Activated T-helper 2 cell treated with anti-CD3 and anti-CD28 coated beads, Interferon-gamma antibody, Interleukin-2, Interleukin-4, amounts not matched to agents 10 μg/mL and 5 μg/mL and 100 μg/mL, durations not matched to agents 14 hours and 24 hours and 36 hours (primary cell): ENCODE results near the gene TYW1B. TPM values are rescaled to one million over a fixed set of nuclear protein-coding genes. Genes with fewer than 3 reads are reported as not detected.
"Not testable (repeated sequence)": the region's sequence is repeated elsewhere in the genome, so short reads cannot be mapped to it uniquely, and the experiment has no call there.

ENCODE experiments used
- DNase-seq: peaks from one replicate; pipeline ENCODE4 v3.0.0; 2021; ENCODE audit warnings: low spot score
- H3K27ac Mint-ChIP-seq: one replicate; pipeline ENCODE4 v1.8.0; 2021; ENCODE audit warnings: mixed read lengths
- H3K27me3 Mint-ChIP-seq: one replicate; pipeline ENCODE4 v1.8.0; 2021; ENCODE audit warnings: low read depth, mixed read lengths
- H3K36me3 Mint-ChIP-seq: one replicate; pipeline ENCODE4 v1.8.0; 2021; ENCODE audit warnings: low read depth, mixed read lengths
- H3K4me1 Mint-ChIP-seq: one replicate; pipeline ENCODE4 v1.8.0; 2021; ENCODE audit warnings: low read depth, mixed read lengths
- H3K4me3 Mint-ChIP-seq: one replicate; pipeline ENCODE4 v1.8.0; 2021; ENCODE audit warnings: low read depth, mild to moderate bottlenecking, moderate library complexity, mixed read lengths
- H3K9me3 Mint-ChIP-seq: one replicate; pipeline ENCODE4 v1.8.0; 2021; ENCODE audit warnings: mixed read lengths
- intact Hi-C: fragments of 100-400 bp; cut with micrococcal nuclease; formaldehyde crosslinking; loops from one replicate; pipeline ENCODE4 v1.15.1; 2023
- total RNA-seq: library from RNA; stranded (reverse); gene quantifications from 2 replicates; pipeline ENCODE4 v1.2.3, GENCODE V29; 2022

TYW1B gene
- total RNA-seq, 1 donor from 2014 or later, result 3.6 TPM

- intact Hi-C loops, H3K27me3 Mint-ChIP-seq, H3K27ac Mint-ChIP-seq, H3K4me3 Mint-ChIP-seq, DNase-seq, H3K4me1 Mint-ChIP-seq, H3K9me3 Mint-ChIP-seq: not testable (repeated sequence)
- H3K36me3 Mint-ChIP-seq, result peaks cover 28% of the 10 kb centered on the region
Measured at GRCh38 chr7:72803778-72804177, 24.2 kb downstream of the TYW1B start.

- intact Hi-C loops, H3K27me3 Mint-ChIP-seq, H3K4me3 Mint-ChIP-seq, DNase-seq, H3K4me1 Mint-ChIP-seq, H3K9me3 Mint-ChIP-seq, H3K27ac Mint-ChIP-seq: not testable (repeated sequence)
- H3K36me3 Mint-ChIP-seq, result peaks cover 38% of the 10 kb centered on the region
Measured at GRCh38 chr7:72801564-72801963, 26.4 kb downstream of the TYW1B start.

GRCh38 chr7:72795401-72795800, 32.6 kb downstream of the TYW1B start:
- H3K27me3 Mint-ChIP-seq, DNase-seq, H3K9me3 Mint-ChIP-seq, H3K4me1 Mint-ChIP-seq, H3K27ac Mint-ChIP-seq, intact Hi-C loops, H3K4me3 Mint-ChIP-seq: not testable (repeated sequence)
- H3K36me3 Mint-ChIP-seq, result peaks cover 19% of the 10 kb centered on the region

GRCh38 chr7:72793791-72794190, 34.2 kb downstream of the TYW1B start:
- intact Hi-C loops, result no loop called here
- no peak overlapping the region for H3K27ac Mint-ChIP-seq
- no peak overlapping the region for H3K4me3 Mint-ChIP-seq
- H3K4me1 Mint-ChIP-seq, result no peaks in the 10 kb centered on the region
- peaks cover 19% of the 10 kb centered on the region for H3K36me3 Mint-ChIP-seq
- H3K27me3 Mint-ChIP-seq, result no peaks in the 10 kb centered on the region
- H3K9me3 Mint-ChIP-seq, result peaks cover 8% of the 10 kb centered on the region
- no peak for DNase-seq

- H3K27ac Mint-ChIP-seq, intact Hi-C loops, DNase-seq, H3K36me3 Mint-ChIP-seq, H3K4me1 Mint-ChIP-seq, H3K27me3 Mint-ChIP-seq, H3K4me3 Mint-ChIP-seq, H3K9me3 Mint-ChIP-seq: not testable (repeated sequence)
Measured at GRCh38 chr7:72790698-72791060, 37.3 kb downstream of the TYW1B start.

- H3K36me3 Mint-ChIP-seq, DNase-seq, intact Hi-C loops, H3K27me3 Mint-ChIP-seq, H3K27ac Mint-ChIP-seq, H3K9me3 Mint-ChIP-seq, H3K4me3 Mint-ChIP-seq, H3K4me1 Mint-ChIP-seq: not testable (repeated sequence)
Measured at GRCh38 chr7:72790048-72790697, 37.8 kb downstream of the TYW1B start.

GRCh38 chr7:72785166-72785955, 42.6 kb downstream of the TYW1B start:
- Mint-ChIP-seq H3K4me1 (no peaks in the 10 kb centered on the region), H3K4me3 (no peak overlapping the region), H3K36me3 (no peaks in the 10 kb centered on the region), H3K9me3 (no peaks in the 10 kb centered on the region), H3K27me3 (no peaks in the 10 kb centered on the region), H3K27ac (no peak overlapping the region)
- DNase-seq, result no peak
- intact Hi-C loops, result no loop called here

- intact Hi-C loops, H3K36me3 Mint-ChIP-seq, H3K27ac Mint-ChIP-seq, H3K27me3 Mint-ChIP-seq, H3K9me3 Mint-ChIP-seq, H3K4me1 Mint-ChIP-seq, DNase-seq, H3K4me3 Mint-ChIP-seq: not testable (repeated sequence)
Measured at GRCh38 chr7:72783601-72784370, 44.2 kb downstream of the TYW1B start.

GRCh38 chr7:72781631-72782030, 46.4 kb downstream of the TYW1B start:
- H3K27me3 Mint-ChIP-seq, result no peaks in the 10 kb centered on the region
- no peaks in the 10 kb centered on the region for H3K9me3 Mint-ChIP-seq
- no peak overlapping the region for H3K27ac Mint-ChIP-seq
- H3K4me3 Mint-ChIP-seq, result no peak overlapping the region
- H3K4me1 Mint-ChIP-seq, result no peaks in the 10 kb centered on the region
- intact Hi-C loops, result no loop called here
- no peaks in the 10 kb centered on the region for H3K36me3 Mint-ChIP-seq
- no peak for DNase-seq

- H3K27me3 Mint-ChIP-seq, result no peaks in the 10 kb centered on the region
- no peak overlapping the region for H3K4me3 Mint-ChIP-seq
- DNase-seq, result no peak
- H3K36me3 Mint-ChIP-seq, result no peaks in the 10 kb centered on the region
- H3K4me1 Mint-ChIP-seq, result no peaks in the 10 kb centered on the region
- intact Hi-C loops, result no loop called here
- H3K27ac Mint-ChIP-seq, result no peak overlapping the region
- no peaks in the 10 kb centered on the region for H3K9me3 Mint-ChIP-seq
Measured at GRCh38 chr7:72781161-72781560, 46.8 kb downstream of the TYW1B start.

GRCh38 chr7:72780289-72780894, 47.6 kb downstream of the TYW1B start:
- H3K27ac Mint-ChIP-seq, H3K4me3 Mint-ChIP-seq, intact Hi-C loops, DNase-seq, H3K27me3 Mint-ChIP-seq, H3K4me1 Mint-ChIP-seq, H3K36me3 Mint-ChIP-seq, H3K9me3 Mint-ChIP-seq: not testable (repeated sequence)

- H3K27ac Mint-ChIP-seq, H3K4me3 Mint-ChIP-seq, H3K4me1 Mint-ChIP-seq, DNase-seq, H3K27me3 Mint-ChIP-seq, intact Hi-C loops: not testable (repeated sequence)
- peaks cover 12% of the 10 kb centered on the region for H3K9me3 Mint-ChIP-seq
- H3K36me3 Mint-ChIP-seq, result peaks cover 10% of the 10 kb centered on the region
Measured at GRCh38 chr7:72777167-72777566, 50.8 kb downstream of the TYW1B start.

GRCh38 chr7:72772627-72773026, 55.4 kb downstream of the TYW1B start:
- peaks cover 15% of the 10 kb centered on the region for H3K36me3 Mint-ChIP-seq
- H3K4me3 Mint-ChIP-seq, intact Hi-C loops, DNase-seq, H3K27ac Mint-ChIP-seq, H3K4me1 Mint-ChIP-seq, H3K27me3 Mint-ChIP-seq: not testable (repeated sequence)
- peaks cover 13% of the 10 kb centered on the region for H3K9me3 Mint-ChIP-seq
